HCT116 (cell line): Measurements from ENCODE around the gene FAM234B. TPM values are rescaled to one million over a fixed set of nuclear protein-coding genes. Genes with fewer than 3 reads are reported as not detected.

Experiments used
- ATAC-seq: fragments of 200-7000 bp; cut with Tn5 transposase; 2 replicates; pipeline ENCODE4 v1.9.1; 2020; ENCODE audit warnings: mild to moderate bottlenecking, moderate library complexity
- BruUV-seq: library from RNA; stranded (reverse); fragments of 400-500 nt; replicated peaks from 2 replicates; lab custom pipeline; 2021; lab: Mats Ljungman, UMichigan
- CTCF ChIA-PET: fragments of 300-600 bp; sonication (Branson Sonifier 250); formaldehyde crosslinking; loops from one replicate; lab custom pipeline; 2021; ENCODE audit warnings: antibody characterized with exemption; lab: Charles Lee
- POLR2A ChIA-PET: fragments of 300-600, 350-600 bp; sonication (Branson Sonifier 250); formaldehyde crosslinking; loops from one replicate; lab custom pipeline; 2021; ENCODE audit warnings: antibody characterized with exemption; lab: Charles Lee
- RAD21 ChIA-PET, 2 experiments: fragments of 300-600 bp; sonication (Branson Sonifier 250); formaldehyde crosslinking; loops; one replicate each; lab custom pipeline; 2023; ENCODE audit warnings: low total read pairs in 2 of 2; ENCODE audit not compliant: uncharacterized antibody in 2 of 2, unreplicated experiment in 2 of 2, low non-redundant PET in 1 of 2; lab: Charles Lee
- DNase-seq: peaks from one replicate; pipeline ENCODE4 v3.0.0-alpha.2; 2010; ENCODE audit warnings: low read depth, low spot score
- H2AFZ ChIP-seq: fragments of 200-600 bp; shearing (Covaris generic), sonication (generic); 2 replicates; pipeline ENCODE4 v1.6.1; 2017; ENCODE audit warnings: low read depth, mixed run types, mixed read lengths, antibody characterized with exemption, low read length; ENCODE audit not compliant: poor library complexity, severe bottlenecking
- H3K27ac ChIP-seq: 2 replicates; pipeline ENCODE4 v1.5.1; 2012; ENCODE audit warnings: low read depth, low read length
- H3K27me3 ChIP-seq: fragments of 200-600 bp; sonication (generic); 2 replicates; pipeline ENCODE4 v1.6.1; 2016; ENCODE audit warnings: mixed run types, low read length, mixed read lengths; ENCODE audit not compliant: insufficient read depth
- H3K36me3 ChIP-seq, 2 experiments: fragments of 200-500 bp in 1 of 2; fragments of 200-600 bp in 1 of 2; sonication (Bioruptor generic) in 1 of 2; sonication (generic) in 1 of 2; 2 replicates each; pipeline versions ENCODE4 v1.5.1 to v1.6.1; 2014 to 2016; ENCODE audit warnings: low read length in 2 of 2, inconsistent platforms in 1 of 2, mixed read lengths in 1 of 2, mixed run types in 1 of 2; ENCODE audit not compliant: insufficient read depth in 2 of 2, control insufficient read depth in 1 of 2
- H3K4me1 ChIP-seq, 2 experiments: fragments of 200-600 bp in 1 of 2; sonication (generic) in 1 of 2; 2 replicates each; pipeline versions ENCODE4 v1.5.1 to v1.6.1; 2012 to 2017; ENCODE audit warnings: low read length in 2 of 2, inconsistent platforms in 1 of 2, mild to moderate bottlenecking in 1 of 2, mixed read lengths in 1 of 2, mixed run types in 1 of 2, moderate library complexity in 1 of 2; ENCODE audit not compliant: insufficient read depth in 2 of 2, control insufficient read depth in 1 of 2
- H3K4me2 ChIP-seq: fragments of 200-600 bp; sonication (generic); 2 replicates; pipeline ENCODE4 v1.6.1; 2017; ENCODE audit warnings: mixed run types, low read length, mixed read lengths
- H3K4me3 ChIP-seq, 2 experiments: fragments of 200-600 bp in 1 of 2; sonication (generic) in 1 of 2; replicated peaks in 1 of 2; 2 replicates each; pipeline ENCODE4 v1.5.1; 2011 to 2016; ENCODE audit warnings: low read length in 2 of 2, control low read depth in 1 of 2, low read depth in 1 of 2, mild to moderate bottlenecking in 1 of 2, mixed read lengths in 1 of 2, mixed run types in 1 of 2
- H3K79me2 ChIP-seq: fragments of 200-600 bp; sonication (generic); 2 replicates; pipeline ENCODE4 v1.6.1; 2017; ENCODE audit warnings: mild to moderate bottlenecking, mixed run types, low read length, moderate library complexity, mixed read lengths; ENCODE audit not compliant: insufficient read depth
- H3K9ac ChIP-seq: fragments of 200-600 bp; sonication (generic); 2 replicates; pipeline ENCODE4 v1.6.1; 2016; ENCODE audit warnings: low read length, mixed read lengths
- H3K9me2 ChIP-seq: fragments of 200-600 bp; sonication (generic), shearing (Covaris generic); 2 replicates; pipeline ENCODE4 v1.6.1; 2017; ENCODE audit warnings: mixed run types, mild to moderate bottlenecking, moderate library complexity; ENCODE audit not compliant: insufficient read depth
- H3K9me3 ChIP-seq, 2 experiments: fragments of 200-500 bp in 1 of 2; fragments of 200-600 bp in 1 of 2; sonication (Bioruptor generic) in 1 of 2; sonication (generic) in 1 of 2; 2 replicates each; pipeline ENCODE4 v1.6.1; 2014 to 2017; ENCODE audit warnings: low read length in 2 of 2, mixed read lengths in 2 of 2, inconsistent platforms in 1 of 2, low read depth in 1 of 2, mild to moderate bottlenecking in 1 of 2, mixed run types in 1 of 2, moderate library complexity in 1 of 2; ENCODE audit not compliant: control insufficient read depth in 1 of 2, insufficient read depth in 1 of 2
- H4K20me1 ChIP-seq: fragments of 200-600 bp; sonication (generic), shearing (Covaris generic); 2 replicates; pipeline ENCODE4 v1.6.1; 2017; ENCODE audit warnings: mixed run types, mild to moderate bottlenecking, moderate library complexity; ENCODE audit not compliant: insufficient read depth
- ELF1 ChIP-seq: IDR thresholded peaks from 2 replicates; pipeline ENCODE4 v1.6.1; 2012; ENCODE audit warnings: low read depth, borderline replicate concordance
- EZH2 ChIP-seq: fragments of 200-600 bp; sonication (generic); IDR thresholded peaks from 2 replicates; pipeline ENCODE4 v1.6.1; 2017; ENCODE audit warnings: antibody characterized with exemption, mixed run types
- EZH2phosphoT487 ChIP-seq: fragments of 200-600 bp; IDR thresholded peaks from 2 replicates; pipeline ENCODE4 v1.6.1; 2018; ENCODE audit warnings: antibody characterized with exemption, borderline replicate concordance
- FOSL1 ChIP-seq: IDR thresholded peaks from 2 replicates; pipeline ENCODE4 v1.6.1; 2012; ENCODE audit warnings: low read depth
- JUND ChIP-seq: IDR thresholded peaks from 2 replicates; pipeline ENCODE4 v1.6.1; 2012
- POLR2A ChIP-seq: IDR thresholded peaks from 2 replicates; pipeline ENCODE4 v1.7.0; 2011; ENCODE audit warnings: borderline replicate concordance; ENCODE audit not compliant: insufficient read depth, insufficient read length; ENCODE audit errors: extremely low read depth
- SP1 ChIP-seq: IDR thresholded peaks from 2 replicates; pipeline ENCODE4 v1.6.1; 2012; ENCODE audit warnings: low read depth
- SRF ChIP-seq: IDR thresholded peaks from 2 replicates; pipeline ENCODE4 v1.6.1; 2012; ENCODE audit warnings: low read depth
- TCF7L2 ChIP-seq: IDR thresholded peaks from 2 replicates; pipeline ENCODE4 v1.7.0; 2011; ENCODE audit warnings: borderline replicate concordance, inconsistent platforms; ENCODE audit not compliant: insufficient read depth, insufficient read length; ENCODE audit errors: extremely low read depth
- YY1 ChIP-seq: IDR thresholded peaks from 2 replicates; pipeline ENCODE4 v1.6.1; 2011; ENCODE audit warnings: low read length, low read depth, moderate library complexity, mild to moderate bottlenecking; ENCODE audit not compliant: insufficient replicate concordance; ENCODE audit errors: extremely low read depth
- ZNF274 ChIP-seq: fragments of 200-500 bp; sonication (Bioruptor generic); IDR thresholded peaks from 2 replicates; pipeline ENCODE4 v1.6.1; 2014; ENCODE audit warnings: mild to moderate bottlenecking, low read depth, low read length, inconsistent platforms
- intact Hi-C: fragments of 100-400 bp; cut with micrococcal nuclease; formaldehyde crosslinking; loops from 2 replicates; pipeline ENCODE4 v1.10.0; 2022
- total RNA-seq: library from RNA; stranded (reverse); gene quantifications from one replicate; pipeline ENCODE4 v1.2.1, GENCODE V29; 2021; ENCODE audit not compliant: unreplicated experiment
- TF ChIP-seq, protein P1 (sequence below): IDR thresholded peaks from 2 replicates; pipeline ENCODE4 v1.6.1; 2012; ENCODE audit warnings: low read depth
- TF ChIP-seq, protein P2 (sequence below): IDR thresholded peaks from 2 replicates; pipeline ENCODE4 v1.6.1; 2011; ENCODE audit warnings: mild to moderate bottlenecking, low read length, moderate library complexity; ENCODE audit not compliant: insufficient replicate concordance; ENCODE audit errors: extremely low read depth
- TF ChIP-seq, protein P3 (sequence below): IDR thresholded peaks from 2 replicates; pipeline ENCODE4 v1.6.1; 2012

The FAM234B gene
- total RNA-seq, 1 experiment from 2014 or later: 15.9 TPM

DNA sequence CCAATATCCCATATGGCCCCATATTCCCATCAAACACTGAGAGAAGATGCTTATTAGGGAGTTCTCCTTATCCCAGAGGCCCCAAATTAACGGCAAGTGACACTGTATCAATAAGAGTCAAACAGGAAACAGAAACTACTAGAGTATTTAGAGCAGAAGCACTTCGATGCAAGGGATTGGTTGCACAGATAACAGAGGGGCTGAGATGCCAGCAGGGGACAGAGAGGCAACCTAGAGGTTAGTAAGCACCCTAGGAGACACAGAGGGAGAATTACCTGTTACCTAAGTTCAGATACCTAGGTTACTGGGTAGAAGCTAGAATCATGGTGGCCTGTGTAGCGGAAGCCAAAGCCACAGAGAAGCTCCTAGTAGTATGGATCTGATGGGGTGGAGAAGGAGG is 47.0 kb upstream of the FAM234B start:
- H3K4me2 ChIP-seq: no peak overlapping the region
- no peak for ATAC-seq
- no peaks in the 10 kb centered on the region for H3K9me3 ChIP-seq
- H2AFZ ChIP-seq: no peak overlapping the region
- H3K79me2 ChIP-seq: peaks cover 25% of the 10 kb centered on the region
- ChIA-PET POLR2A (interaction anchor here (0.9 kb wide), 1 partner anchor 9 kb away, joined by 3 read pairs; no protein-coding TSS in a partner anchor), RAD21 (interaction anchor here in 1 of 2 experiments (0.7 kb wide), 1 partner anchor 101 kb away, joined by 5 read pairs; no protein-coding TSS in a partner anchor), CTCF (interaction anchor here (1.0 to 1.1 kb wide), 2 partner anchors 11 to 14 kb away, joined by 4 read pairs; no protein-coding TSS in a partner anchor)
- H3K9me2 ChIP-seq: no peaks in the 10 kb centered on the region
- intact Hi-C loops: no loop called here
- H3K27me3 ChIP-seq: no peaks in the 10 kb centered on the region
- BruUV-seq: no TSS peak
- H3K27ac ChIP-seq: no peak overlapping the region
- H3K4me3 ChIP-seq: no peak overlapping the region
- H4K20me1 ChIP-seq: no peaks in the 10 kb centered on the region
- H3K4me1 ChIP-seq: peaks cover 3 to 18% of the 10 kb centered on the region in 2 experiments; a peak in 3 of 4 replicates
- H3K36me3 ChIP-seq: no peaks in the 10 kb centered on the region; a peak in 1 of 4 replicates
- no peak for DNase-seq
- TF ChIP-seq SP1 (no peak), EZH2phosphoT487 (no peak), JUND (no peak), YY1 (no peak), ZNF274 (no peak), ELF1 (no peak), SRF (no peak), TCF7L2 (no peak), EZH2 (no peak), POLR2A (no peak), FOSL1 (no peak)
- TF ChIP-seq, protein P1, sequence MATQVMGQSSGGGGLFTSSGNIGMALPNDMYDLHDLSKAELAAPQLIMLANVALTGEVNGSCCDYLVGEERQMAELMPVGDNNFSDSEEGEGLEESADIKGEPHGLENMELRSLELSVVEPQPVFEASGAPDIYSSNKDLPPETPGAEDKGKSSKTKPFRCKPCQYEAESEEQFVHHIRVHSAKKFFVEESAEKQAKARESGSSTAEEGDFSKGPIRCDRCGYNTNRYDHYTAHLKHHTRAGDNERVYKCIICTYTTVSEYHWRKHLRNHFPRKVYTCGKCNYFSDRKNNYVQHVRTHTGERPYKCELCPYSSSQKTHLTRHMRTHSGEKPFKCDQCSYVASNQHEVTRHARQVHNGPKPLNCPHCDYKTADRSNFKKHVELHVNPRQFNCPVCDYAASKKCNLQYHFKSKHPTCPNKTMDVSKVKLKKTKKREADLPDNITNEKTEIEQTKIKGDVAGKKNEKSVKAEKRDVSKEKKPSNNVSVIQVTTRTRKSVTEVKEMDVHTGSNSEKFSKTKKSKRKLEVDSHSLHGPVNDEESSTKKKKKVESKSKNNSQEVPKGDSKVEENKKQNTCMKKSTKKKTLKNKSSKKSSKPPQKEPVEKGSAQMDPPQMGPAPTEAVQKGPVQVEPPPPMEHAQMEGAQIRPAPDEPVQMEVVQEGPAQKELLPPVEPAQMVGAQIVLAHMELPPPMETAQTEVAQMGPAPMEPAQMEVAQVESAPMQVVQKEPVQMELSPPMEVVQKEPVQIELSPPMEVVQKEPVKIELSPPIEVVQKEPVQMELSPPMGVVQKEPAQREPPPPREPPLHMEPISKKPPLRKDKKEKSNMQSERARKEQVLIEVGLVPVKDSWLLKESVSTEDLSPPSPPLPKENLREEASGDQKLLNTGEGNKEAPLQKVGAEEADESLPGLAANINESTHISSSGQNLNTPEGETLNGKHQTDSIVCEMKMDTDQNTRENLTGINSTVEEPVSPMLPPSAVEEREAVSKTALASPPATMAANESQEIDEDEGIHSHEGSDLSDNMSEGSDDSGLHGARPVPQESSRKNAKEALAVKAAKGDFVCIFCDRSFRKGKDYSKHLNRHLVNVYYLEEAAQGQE: no peak
- TF ChIP-seq, protein P2, sequence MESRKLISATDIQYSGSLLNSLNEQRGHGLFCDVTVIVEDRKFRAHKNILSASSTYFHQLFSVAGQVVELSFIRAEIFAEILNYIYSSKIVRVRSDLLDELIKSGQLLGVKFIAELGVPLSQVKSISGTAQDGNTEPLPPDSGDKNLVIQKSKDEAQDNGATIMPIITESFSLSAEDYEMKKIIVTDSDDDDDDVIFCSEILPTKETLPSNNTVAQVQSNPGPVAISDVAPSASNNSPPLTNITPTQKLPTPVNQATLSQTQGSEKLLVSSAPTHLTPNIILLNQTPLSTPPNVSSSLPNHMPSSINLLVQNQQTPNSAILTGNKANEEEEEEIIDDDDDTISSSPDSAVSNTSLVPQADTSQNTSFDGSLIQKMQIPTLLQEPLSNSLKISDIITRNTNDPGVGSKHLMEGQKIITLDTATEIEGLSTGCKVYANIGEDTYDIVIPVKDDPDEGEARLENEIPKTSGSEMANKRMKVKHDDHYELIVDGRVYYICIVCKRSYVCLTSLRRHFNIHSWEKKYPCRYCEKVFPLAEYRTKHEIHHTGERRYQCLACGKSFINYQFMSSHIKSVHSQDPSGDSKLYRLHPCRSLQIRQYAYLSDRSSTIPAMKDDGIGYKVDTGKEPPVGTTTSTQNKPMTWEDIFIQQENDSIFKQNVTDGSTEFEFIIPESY: no peak
- TF ChIP-seq, protein P3, sequence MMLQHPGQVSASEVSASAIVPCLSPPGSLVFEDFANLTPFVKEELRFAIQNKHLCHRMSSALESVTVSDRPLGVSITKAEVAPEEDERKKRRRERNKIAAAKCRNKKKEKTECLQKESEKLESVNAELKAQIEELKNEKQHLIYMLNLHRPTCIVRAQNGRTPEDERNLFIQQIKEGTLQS: no peak
- H3K9ac ChIP-seq: no peak overlapping the region
